ENCODE data around the gene TEX53.

DNA sequence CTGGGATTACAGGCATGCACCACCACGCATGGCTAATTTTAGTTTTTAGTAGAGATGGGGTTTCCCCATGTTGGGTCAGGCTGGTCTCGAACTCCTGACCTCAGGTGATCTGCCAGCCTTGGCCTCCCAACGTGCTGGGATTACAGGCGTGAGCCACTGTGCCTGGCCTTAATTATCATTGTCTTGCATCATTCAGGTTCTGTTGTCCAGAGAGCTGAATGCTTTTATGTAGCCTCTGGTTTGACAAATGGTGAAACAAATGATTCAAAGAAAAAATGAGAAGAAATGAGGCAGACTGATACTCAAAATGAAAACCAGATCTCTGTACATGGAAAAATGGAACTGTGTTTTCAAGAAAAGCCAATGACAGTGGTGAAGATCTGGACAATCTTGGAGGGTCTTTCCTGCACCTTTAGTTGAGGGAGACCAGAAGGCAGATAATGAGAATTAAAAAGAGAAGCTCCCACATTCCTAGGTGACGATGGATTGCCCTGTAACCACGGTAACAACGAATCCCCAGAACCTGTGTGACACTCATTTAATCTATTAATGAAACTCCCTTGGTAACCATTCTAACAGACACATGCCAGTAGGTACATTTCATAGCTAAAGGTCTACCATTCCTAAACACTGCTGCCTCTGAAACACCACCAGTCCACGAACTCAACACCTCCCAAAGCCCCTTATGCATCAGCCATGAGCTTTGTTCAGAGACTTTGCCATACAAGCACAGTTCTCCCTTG lies 22.8 kb upstream of the TEX53 start:
- no peak for TF ChIP-seq CTCF (IDR thresholded peaks at IDR 0.05)
- TF ChIP-seq EP300 (IDR thresholded peaks at IDR 0.05) = no peak
- no peak for TF ChIP-seq POLR2A (IDR thresholded peaks at IDR 0.05)
